HEK293 (cell line): ENCODE results near the gene ARID3A.

Source experiments
- CTCF ChIA-PET: fragments of 350-600 bp; formaldehyde crosslinking; extraction: SDS; loops from one replicate; lab custom pipeline; 2021; ENCODE audit warnings: antibody characterized with exemption; lab: Yijun Ruan, JAX
- POLR2A ChIA-PET: fragments of 300-600 bp; formaldehyde crosslinking; extraction: SDS; loops from one replicate; lab custom pipeline; 2020; ENCODE audit warnings: antibody characterized with exemption, inconsistent platforms; lab: Yijun Ruan, JAX
- H3K27ac ChIP-seq: fragments of 200-500 bp; sonication (Bioruptor generic); 2 replicates; pipeline ENCODE4 v1.5.1; 2014; ENCODE audit warnings: low read depth, low read length, control low read depth, inconsistent platforms; ENCODE audit errors: extremely low read depth
- H3K36me3 ChIP-seq, 2 experiments: fragments of 200-500 bp in 1 of 2; sonication (Bioruptor generic) in 1 of 2; 1 replicate in 1 of 2; 2 replicates in 1 of 2; pipeline ENCODE4 v1.5.1; 2014 to 2017; ENCODE audit warnings: inconsistent platforms in 2 of 2, low read length in 2 of 2; ENCODE audit not compliant: control insufficient read depth in 2 of 2, insufficient read depth in 1 of 2
- H3K4me1 ChIP-seq: fragments of 200-500 bp; sonication (Bioruptor generic); 2 replicates; pipeline ENCODE4 v1.5.1; 2014; ENCODE audit warnings: mild to moderate bottlenecking, low read length, inconsistent platforms; ENCODE audit not compliant: control insufficient read depth, insufficient read depth
- H3K4me3 ChIP-seq: 2 replicates; pipeline ENCODE4 v1.5.1; 2011; ENCODE audit warnings: low read depth, mild to moderate bottlenecking, control low read depth, low read length, moderate library complexity
- H3K9me3 ChIP-seq: fragments of 200-500 bp; sonication (Bioruptor generic); 2 replicates; pipeline ENCODE4 v1.5.1; 2014; ENCODE audit warnings: low read depth, low read length, inconsistent platforms; ENCODE audit not compliant: control insufficient read depth, insufficient read depth
- GFI1B ChIP-seq: fragments of 450-650 bp; formaldehyde crosslinking; IDR thresholded peaks from 2 replicates; pipeline ENCODE4 v1.5.1; 2016; ENCODE audit warnings: missing biosample characterization, missing genetic modification characterization
- KLF8 ChIP-seq: fragments of 450-650 bp; formaldehyde crosslinking; IDR thresholded peaks from 2 replicates; pipeline ENCODE4 v1.5.1; 2016; ENCODE audit warnings: missing biosample characterization, missing genetic modification characterization
- OSR2 ChIP-seq: fragments of 450-650 bp; formaldehyde crosslinking; IDR thresholded peaks from 2 replicates; pipeline ENCODE4 v1.5.1; 2016; ENCODE audit warnings: missing biosample characterization, missing genetic modification characterization
- PRDM1 ChIP-seq: fragments of 450-650 bp; formaldehyde crosslinking; IDR thresholded peaks from 2 replicates; pipeline ENCODE4; 2016; ENCODE audit warnings: missing biosample characterization, missing genetic modification characterization
- SALL2 ChIP-seq: fragments of 450-650 bp; formaldehyde crosslinking; IDR thresholded peaks from 2 replicates; pipeline ENCODE4 v1.5.0; 2017; ENCODE audit warnings: missing biosample characterization, mild to moderate bottlenecking, missing genetic modification characterization, borderline replicate concordance
- SCRT2 ChIP-seq: fragments of 450-650 bp; formaldehyde crosslinking; IDR thresholded peaks from 2 replicates; pipeline ENCODE4 v1.5.1; 2016; ENCODE audit warnings: missing biosample characterization, missing genetic modification characterization
- TCF7L2 ChIP-seq: IDR thresholded peaks from 2 replicates; pipeline ENCODE4 v1.6.1; 2011; ENCODE audit warnings: low read depth, mild to moderate bottlenecking, inconsistent platforms, low read length, moderate library complexity, borderline replicate concordance
- ZNF114 ChIP-seq: fragments of 450-650 bp; formaldehyde crosslinking; IDR thresholded peaks from 2 replicates; pipeline ENCODE4 v1.5.0; 2017; ENCODE audit warnings: missing biosample characterization, missing genetic modification characterization
- ZNF132 ChIP-seq: fragments of 450-650 bp; formaldehyde crosslinking; IDR thresholded peaks from 2 replicates; pipeline ENCODE4 v1.5.1; 2017; ENCODE audit warnings: missing biosample characterization, missing genetic modification characterization, borderline replicate concordance
- ZNF138 ChIP-seq: fragments of 450-650 bp; formaldehyde crosslinking; IDR thresholded peaks from 2 replicates; pipeline ENCODE4 v1.5.1; 2016; ENCODE audit warnings: missing biosample characterization, missing genetic modification characterization, borderline replicate concordance
- ZNF239 ChIP-seq: fragments of 450-650 bp; formaldehyde crosslinking; IDR thresholded peaks from 2 replicates; pipeline ENCODE4 v1.5.1; 2016; ENCODE audit warnings: missing biosample characterization, missing genetic modification characterization
- ZNF266 ChIP-seq: fragments of 450-650 bp; formaldehyde crosslinking; IDR thresholded peaks from 2 replicates; pipeline ENCODE4 v1.5.1; 2016; ENCODE audit warnings: missing biosample characterization, missing genetic modification characterization, low read depth
- ZNF404 ChIP-seq: fragments of 450-650 bp; formaldehyde crosslinking; IDR thresholded peaks from 2 replicates; pipeline ENCODE4 v1.5.1; 2017; ENCODE audit warnings: missing biosample characterization, missing genetic modification characterization
- ZNF529 ChIP-seq: fragments of 450-650 bp; formaldehyde crosslinking; IDR thresholded peaks from 2 replicates; pipeline ENCODE4 v1.5.1; 2017; ENCODE audit warnings: missing genetic modification characterization, missing biosample characterization; ENCODE audit not compliant: insufficient replicate concordance
- ZNF544 ChIP-seq: fragments of 450-650 bp; formaldehyde crosslinking; IDR thresholded peaks from 2 replicates; pipeline ENCODE4 v1.5.0; 2017; ENCODE audit warnings: missing biosample characterization, missing genetic modification characterization
- ZNF596 ChIP-seq: fragments of 450-650 bp; IDR thresholded peaks from 2 replicates; pipeline ENCODE4 v1.5.0; 2018; ENCODE audit warnings: missing biosample characterization, mild to moderate bottlenecking, missing genetic modification characterization, moderate library complexity
- ZNF623 ChIP-seq: fragments of 450-650 bp; formaldehyde crosslinking; IDR thresholded peaks from 2 replicates; pipeline ENCODE4 v1.5.1; 2016; ENCODE audit warnings: missing biosample characterization, missing genetic modification characterization
- ZXDB ChIP-seq: fragments of 450-650 bp; formaldehyde crosslinking; IDR thresholded peaks from 2 replicates; pipeline ENCODE4 v1.5.1; 2016; ENCODE audit warnings: missing biosample characterization, missing genetic modification characterization
- TF ChIP-seq, protein P1 (sequence below): fragments of 450-650 bp; formaldehyde crosslinking; IDR thresholded peaks from 2 replicates; pipeline ENCODE4 v1.5.1; 2016; ENCODE audit warnings: missing biosample characterization, missing genetic modification characterization
- TF ChIP-seq, protein P2 (sequence below): fragments of 450-650 bp; formaldehyde crosslinking; IDR thresholded peaks from 2 replicates; pipeline ENCODE4 v1.5.1; 2016; ENCODE audit warnings: missing biosample characterization, missing genetic modification characterization
- TF ChIP-seq, protein P3 (sequence below): fragments of 450-650 bp; formaldehyde crosslinking; IDR thresholded peaks from 2 replicates; pipeline ENCODE4 v1.5.1; 2016; ENCODE audit warnings: missing biosample characterization, missing genetic modification characterization
- TF ChIP-seq, protein P4 (sequence below): fragments of 450-650 bp; formaldehyde crosslinking; IDR thresholded peaks from 2 replicates; pipeline ENCODE4 v1.5.1; 2016; ENCODE audit warnings: missing biosample characterization, missing genetic modification characterization
- TF ChIP-seq, protein P5 (sequence below): fragments of 450-650 bp; formaldehyde crosslinking; IDR thresholded peaks from 2 replicates; pipeline ENCODE4 v1.5.1; 2016; ENCODE audit warnings: missing biosample characterization, missing genetic modification characterization
- TF ChIP-seq, protein P6 (sequence below): fragments of 450-650 bp; formaldehyde crosslinking; IDR thresholded peaks from 2 replicates; pipeline ENCODE4 v1.5.0; 2017; ENCODE audit warnings: missing biosample characterization, missing genetic modification characterization, borderline replicate concordance
- TF ChIP-seq, protein P7 (sequence below): sonication (generic); formaldehyde crosslinking; IDR thresholded peaks from 2 replicates; pipeline ENCODE4 v1.8.1; 2022; ENCODE audit warnings: mild to moderate bottlenecking, moderate library complexity, missing genetic modification reagents
- TF ChIP-seq, protein P8 (sequence below): fragments of 450-650 bp; formaldehyde crosslinking; IDR thresholded peaks from 2 replicates; pipeline ENCODE4 v1.5.1; 2016; ENCODE audit warnings: missing biosample characterization, missing genetic modification characterization

ARID3A gene

DNA sequence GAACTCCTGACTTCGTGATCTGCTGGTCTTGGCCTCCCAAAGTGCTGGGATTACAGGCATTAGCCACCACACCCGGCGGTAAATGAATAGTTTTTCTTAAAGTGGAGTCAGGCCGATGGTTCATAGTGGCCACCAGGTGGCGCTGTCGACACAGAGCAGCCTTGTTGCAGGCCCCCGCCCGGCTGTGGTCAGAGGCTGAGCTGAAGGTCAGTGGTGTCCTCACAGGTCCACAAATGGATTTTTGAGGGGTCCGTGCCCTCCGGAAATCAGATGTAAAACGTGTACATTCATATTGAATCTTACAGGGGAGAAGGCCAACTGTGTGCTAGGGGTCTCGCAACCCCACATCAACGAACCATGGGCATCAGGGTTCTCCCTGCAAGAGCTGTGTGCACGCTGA is 44.9 kb downstream of the ARID3A start (continued):
- TF ChIP-seq, protein P1, sequence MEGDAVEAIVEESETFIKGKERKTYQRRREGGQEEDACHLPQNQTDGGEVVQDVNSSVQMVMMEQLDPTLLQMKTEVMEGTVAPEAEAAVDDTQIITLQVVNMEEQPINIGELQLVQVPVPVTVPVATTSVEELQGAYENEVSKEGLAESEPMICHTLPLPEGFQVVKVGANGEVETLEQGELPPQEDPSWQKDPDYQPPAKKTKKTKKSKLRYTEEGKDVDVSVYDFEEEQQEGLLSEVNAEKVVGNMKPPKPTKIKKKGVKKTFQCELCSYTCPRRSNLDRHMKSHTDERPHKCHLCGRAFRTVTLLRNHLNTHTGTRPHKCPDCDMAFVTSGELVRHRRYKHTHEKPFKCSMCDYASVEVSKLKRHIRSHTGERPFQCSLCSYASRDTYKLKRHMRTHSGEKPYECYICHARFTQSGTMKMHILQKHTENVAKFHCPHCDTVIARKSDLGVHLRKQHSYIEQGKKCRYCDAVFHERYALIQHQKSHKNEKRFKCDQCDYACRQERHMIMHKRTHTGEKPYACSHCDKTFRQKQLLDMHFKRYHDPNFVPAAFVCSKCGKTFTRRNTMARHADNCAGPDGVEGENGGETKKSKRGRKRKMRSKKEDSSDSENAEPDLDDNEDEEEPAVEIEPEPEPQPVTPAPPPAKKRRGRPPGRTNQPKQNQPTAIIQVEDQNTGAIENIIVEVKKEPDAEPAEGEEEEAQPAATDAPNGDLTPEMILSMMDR, result peak; percentile 67
- TF ChIP-seq, protein P2, sequence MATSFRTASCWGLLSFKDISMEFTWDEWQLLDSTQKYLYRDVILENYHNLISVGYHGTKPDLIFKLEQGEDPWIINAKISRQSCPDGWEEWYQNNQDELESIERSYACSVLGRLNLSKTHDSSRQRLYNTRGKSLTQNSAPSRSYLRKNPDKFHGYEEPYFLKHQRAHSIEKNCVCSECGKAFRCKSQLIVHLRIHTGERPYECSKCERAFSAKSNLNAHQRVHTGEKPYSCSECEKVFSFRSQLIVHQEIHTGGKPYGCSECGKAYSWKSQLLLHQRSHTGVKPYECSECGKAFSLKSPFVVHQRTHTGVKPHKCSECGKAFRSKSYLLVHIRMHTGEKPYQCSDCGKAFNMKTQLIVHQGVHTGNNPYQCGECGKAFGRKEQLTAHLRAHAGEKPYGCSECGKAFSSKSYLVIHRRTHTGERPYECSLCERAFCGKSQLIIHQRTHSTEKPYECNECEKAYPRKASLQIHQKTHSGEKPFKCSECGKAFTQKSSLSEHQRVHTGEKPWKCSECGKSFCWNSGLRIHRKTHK (tag by site-specific recombination), result no peak
- no peak for TF ChIP-seq ZNF266 (tag by site-specific recombination)
- TF ChIP-seq, protein P3, sequence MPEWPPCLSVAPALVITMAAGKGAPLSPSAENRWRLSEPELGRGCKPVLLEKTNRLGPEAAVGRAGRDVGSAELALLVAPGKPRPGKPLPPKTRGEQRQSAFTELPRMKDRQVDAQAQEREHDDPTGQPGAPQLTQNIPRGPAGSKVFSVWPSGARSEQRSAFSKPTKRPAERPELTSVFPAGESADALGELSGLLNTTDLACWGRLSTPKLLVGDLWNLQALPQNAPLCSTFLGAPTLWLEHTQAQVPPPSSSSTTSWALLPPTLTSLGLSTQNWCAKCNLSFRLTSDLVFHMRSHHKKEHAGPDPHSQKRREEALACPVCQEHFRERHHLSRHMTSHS, result no peak
- TF ChIP-seq, protein P4, sequence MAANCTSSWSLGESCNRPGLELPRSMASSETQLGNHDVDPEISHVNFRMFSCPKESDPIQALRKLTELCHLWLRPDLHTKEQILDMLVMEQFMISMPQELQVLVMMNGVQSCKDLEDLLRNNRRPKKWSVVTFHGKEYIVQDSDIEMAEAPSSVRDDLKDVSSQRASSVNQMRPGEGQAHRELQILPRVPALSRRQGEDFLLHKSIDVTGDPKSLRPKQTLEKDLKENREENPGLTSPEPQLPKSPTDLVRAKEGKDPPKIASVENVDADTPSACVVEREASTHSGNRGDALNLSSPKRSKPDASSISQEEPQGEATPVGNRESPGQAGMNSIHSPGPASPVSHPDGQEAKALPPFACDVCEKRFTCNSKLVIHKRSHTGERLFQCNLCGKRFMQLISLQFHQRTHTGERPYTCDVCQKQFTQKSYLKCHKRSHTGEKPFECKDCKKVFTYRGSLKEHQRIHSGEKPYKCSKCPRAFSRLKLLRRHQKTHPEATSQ, result 0 out of 2 replicates have a peak, but pooled peaks have one; percentile 25
- TF ChIP-seq ZNF114 (tag by site-specific recombination), result no peak
- no peak for TF ChIP-seq ZNF544 (tag by site-specific recombination)
- no peak for TF ChIP-seq ZNF132 (tag by site-specific recombination)
- TF ChIP-seq, protein P5, sequence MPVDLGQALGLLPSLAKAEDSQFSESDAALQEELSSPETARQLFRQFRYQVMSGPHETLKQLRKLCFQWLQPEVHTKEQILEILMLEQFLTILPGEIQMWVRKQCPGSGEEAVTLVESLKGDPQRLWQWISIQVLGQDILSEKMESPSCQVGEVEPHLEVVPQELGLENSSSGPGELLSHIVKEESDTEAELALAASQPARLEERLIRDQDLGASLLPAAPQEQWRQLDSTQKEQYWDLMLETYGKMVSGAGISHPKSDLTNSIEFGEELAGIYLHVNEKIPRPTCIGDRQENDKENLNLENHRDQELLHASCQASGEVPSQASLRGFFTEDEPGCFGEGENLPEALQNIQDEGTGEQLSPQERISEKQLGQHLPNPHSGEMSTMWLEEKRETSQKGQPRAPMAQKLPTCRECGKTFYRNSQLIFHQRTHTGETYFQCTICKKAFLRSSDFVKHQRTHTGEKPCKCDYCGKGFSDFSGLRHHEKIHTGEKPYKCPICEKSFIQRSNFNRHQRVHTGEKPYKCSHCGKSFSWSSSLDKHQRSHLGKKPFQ (tag by site-specific recombination), result no peak
- TF ChIP-seq OSR2 (tag by site-specific recombination), result no peak
- peak; percentile 52; the same call in 1 of the 2 replicates for TF ChIP-seq KLF8 (tag by site-specific recombination)
- no peak for TF ChIP-seq SCRT2 (tag by site-specific recombination)
- TF ChIP-seq ZXDB, result peak; percentile 32; the same call in 1 of the 2 replicates
- TF ChIP-seq ZNF138, result no peak

DNA sequence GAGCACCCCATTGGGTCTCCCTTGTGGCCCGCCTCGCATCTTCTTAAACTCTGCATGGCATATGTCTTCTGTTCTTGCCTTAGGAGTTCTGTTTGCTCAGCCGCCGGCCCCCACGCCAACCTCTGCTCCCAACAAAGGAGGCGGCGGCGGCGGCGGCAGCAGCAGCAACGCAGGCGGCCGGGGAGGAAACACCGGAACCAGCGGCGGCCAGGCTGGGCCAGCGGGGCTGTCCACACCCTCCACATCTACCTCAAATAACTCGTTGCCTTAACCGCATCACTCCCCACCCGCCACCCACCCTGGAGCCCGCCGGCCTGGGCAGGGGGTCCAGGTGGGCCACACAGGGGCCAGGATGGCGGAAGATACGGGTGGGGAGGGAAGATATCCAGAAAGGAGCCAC is 46.0 kb downstream of the ARID3A start:
- H3K4me3 ChIP-seq, result no peak overlapping the region
- POLR2A ChIA-PET, result no interaction called here
- no peaks in the 10 kb centered on the region for H3K9me3 ChIP-seq

More for the DNA sequence above, 46.0 kb downstream of the ARID3A start:
- CTCF ChIA-PET, result interaction anchor here (0.8 to 1.8 kb wide), 7 partner anchors 10 to 47 kb away, joined by 3 to 19 read pairs (median 5); partner anchors contain the start of gene WDR18
- TF ChIP-seq TCF7L2 (no peak), ZNF596 (tag by site-specific recombination) (no peak), ZNF544 (tag by site-specific recombination) (no peak), ZNF529 (tag by site-specific recombination) (no peak), ZNF239 (tag by site-specific recombination) (no peak), ZNF623 (tag by site-specific recombination) (no peak), GFI1B (tag by site-specific recombination) (no peak), ZNF404 (no peak), PRDM1 (no peak), SALL2 (tag by site-specific recombination) (no peak)
- TF ChIP-seq, protein P6, sequence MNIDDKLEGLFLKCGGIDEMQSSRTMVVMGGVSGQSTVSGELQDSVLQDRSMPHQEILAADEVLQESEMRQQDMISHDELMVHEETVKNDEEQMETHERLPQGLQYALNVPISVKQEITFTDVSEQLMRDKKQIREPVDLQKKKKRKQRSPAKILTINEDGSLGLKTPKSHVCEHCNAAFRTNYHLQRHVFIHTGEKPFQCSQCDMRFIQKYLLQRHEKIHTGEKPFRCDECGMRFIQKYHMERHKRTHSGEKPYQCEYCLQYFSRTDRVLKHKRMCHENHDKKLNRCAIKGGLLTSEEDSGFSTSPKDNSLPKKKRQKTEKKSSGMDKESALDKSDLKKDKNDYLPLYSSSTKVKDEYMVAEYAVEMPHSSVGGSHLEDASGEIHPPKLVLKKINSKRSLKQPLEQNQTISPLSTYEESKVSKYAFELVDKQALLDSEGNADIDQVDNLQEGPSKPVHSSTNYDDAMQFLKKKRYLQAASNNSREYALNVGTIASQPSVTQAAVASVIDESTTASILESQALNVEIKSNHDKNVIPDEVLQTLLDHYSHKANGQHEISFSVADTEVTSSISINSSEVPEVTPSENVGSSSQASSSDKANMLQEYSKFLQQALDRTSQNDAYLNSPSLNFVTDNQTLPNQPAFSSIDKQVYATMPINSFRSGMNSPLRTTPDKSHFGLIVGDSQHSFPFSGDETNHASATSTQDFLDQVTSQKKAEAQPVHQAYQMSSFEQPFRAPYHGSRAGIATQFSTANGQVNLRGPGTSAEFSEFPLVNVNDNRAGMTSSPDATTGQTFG (tag by site-specific recombination), result no peak
- TF ChIP-seq, protein P7, sequence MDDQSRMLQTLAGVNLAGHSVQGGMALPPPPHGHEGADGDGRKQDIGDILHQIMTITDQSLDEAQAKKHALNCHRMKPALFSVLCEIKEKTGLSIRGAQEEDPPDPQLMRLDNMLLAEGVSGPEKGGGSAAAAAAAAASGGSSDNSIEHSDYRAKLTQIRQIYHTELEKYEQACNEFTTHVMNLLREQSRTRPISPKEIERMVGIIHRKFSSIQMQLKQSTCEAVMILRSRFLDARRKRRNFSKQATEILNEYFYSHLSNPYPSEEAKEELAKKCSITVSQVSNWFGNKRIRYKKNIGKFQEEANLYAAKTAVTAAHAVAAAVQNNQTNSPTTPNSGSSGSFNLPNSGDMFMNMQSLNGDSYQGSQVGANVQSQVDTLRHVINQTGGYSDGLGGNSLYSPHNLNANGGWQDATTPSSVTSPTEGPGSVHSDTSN (CRISPR knock-in tag), result no peak
- TF ChIP-seq, protein P8, sequence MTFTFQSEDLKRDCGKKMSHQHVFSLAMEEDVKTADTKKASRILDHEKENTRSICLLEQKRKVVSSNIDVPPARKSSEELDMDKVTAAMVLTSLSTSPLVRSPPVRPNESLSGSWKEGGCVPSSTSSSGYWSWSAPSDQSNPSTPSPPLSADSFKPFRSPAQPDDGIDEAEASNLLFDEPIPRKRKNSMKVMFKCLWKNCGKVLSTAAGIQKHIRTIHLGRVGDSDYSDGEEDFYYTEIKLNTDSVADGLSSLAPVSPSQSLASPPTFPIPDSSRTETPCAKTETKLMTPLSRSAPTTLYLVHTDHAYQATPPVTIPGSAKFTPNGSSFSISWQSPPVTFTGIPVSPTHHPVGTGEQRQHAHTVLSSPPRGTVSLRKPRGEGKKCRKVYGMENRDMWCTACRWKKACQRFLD (tag by site-specific recombination), result no peak
- peaks cover 8 to 40% of the 10 kb centered on the region in 2 experiments for H3K36me3 ChIP-seq
- H3K4me1 ChIP-seq, result no peaks in the 10 kb centered on the region
- no peak overlapping the region for H3K27ac ChIP-seq
